ENCODE data around the gene MYH3.

DNA sequence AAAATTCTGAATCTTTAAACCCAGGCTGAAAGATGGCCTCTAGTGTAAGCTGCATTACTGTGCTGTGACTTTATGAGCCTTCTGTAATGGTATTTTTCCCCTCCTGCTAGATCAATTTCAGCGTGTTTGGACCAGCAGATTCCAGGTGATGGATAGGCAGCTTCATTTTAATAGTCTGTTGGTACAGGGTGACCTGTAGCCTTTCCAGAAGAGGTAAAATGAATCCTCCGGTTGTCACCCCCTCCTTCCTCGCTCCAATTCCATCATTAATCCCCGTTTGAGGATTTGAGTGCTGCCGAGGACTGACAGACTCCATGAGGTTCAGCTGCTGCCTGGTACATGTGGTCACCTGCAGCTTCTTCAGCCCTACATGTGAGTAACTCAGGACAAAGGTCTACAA is 48.9 kb downstream of the MYH3 start:
- TF ChIP-seq, protein P1, sequence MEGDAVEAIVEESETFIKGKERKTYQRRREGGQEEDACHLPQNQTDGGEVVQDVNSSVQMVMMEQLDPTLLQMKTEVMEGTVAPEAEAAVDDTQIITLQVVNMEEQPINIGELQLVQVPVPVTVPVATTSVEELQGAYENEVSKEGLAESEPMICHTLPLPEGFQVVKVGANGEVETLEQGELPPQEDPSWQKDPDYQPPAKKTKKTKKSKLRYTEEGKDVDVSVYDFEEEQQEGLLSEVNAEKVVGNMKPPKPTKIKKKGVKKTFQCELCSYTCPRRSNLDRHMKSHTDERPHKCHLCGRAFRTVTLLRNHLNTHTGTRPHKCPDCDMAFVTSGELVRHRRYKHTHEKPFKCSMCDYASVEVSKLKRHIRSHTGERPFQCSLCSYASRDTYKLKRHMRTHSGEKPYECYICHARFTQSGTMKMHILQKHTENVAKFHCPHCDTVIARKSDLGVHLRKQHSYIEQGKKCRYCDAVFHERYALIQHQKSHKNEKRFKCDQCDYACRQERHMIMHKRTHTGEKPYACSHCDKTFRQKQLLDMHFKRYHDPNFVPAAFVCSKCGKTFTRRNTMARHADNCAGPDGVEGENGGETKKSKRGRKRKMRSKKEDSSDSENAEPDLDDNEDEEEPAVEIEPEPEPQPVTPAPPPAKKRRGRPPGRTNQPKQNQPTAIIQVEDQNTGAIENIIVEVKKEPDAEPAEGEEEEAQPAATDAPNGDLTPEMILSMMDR (IDR thresholded peaks at IDR 0.05; ENCODE audit: low read depth, low read length): no peak
- no peak for TF ChIP-seq MYC (IDR thresholded peaks at IDR 0.05; ENCODE audit: low read depth, low read length)
